GM18502 (cell line): ENCODE measurements around the gene GJB5.
"Not testable (repeated sequence)": the region's sequence is repeated elsewhere in the genome, so short reads cannot be mapped to it uniquely, and the experiment has no call there.

Experiments used
- ATAC-seq: cut with Tn5 transposase; IDR thresholded peaks from one replicate; pipeline ENCODE4 v1.9.1; 2021; ENCODE audit warnings: mild to moderate bottlenecking; ENCODE audit not compliant: unreplicated experiment, poor library complexity

GJB5 gene

GRCh38 chr1:34754964-34755637, at the start of gene GJB5:
GJB5 (plus strand) TSS chr1:34755047; CDS start chr1:34757331, 2,284 bp downstream.
- no peak for ATAC-seq

DNA sequence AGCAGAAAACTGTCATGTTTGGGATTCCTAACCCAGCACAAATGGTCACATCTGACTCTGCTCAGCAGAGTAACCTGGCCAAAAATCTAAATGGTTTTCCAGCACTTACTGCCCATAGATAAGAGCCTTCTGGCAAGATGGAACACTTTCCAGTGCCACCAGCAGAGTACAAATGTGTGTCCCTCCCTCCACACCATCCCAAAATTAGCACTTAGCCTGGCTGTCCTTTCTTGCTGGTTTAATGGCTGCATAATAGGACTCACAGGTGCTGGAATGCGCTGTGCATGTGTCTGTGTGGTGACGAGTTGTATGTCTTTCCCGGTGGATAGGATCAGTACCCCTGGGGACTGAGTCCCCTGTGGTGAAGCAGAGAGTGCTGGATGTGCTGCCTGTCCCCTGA, 49.8 kb upstream of the GJB5 start:
- ATAC-seq = no peak

GRCh38 chr1:34708106-34708505, 46.7 kb upstream of the GJB5 start:
- ATAC-seq = no peak

DNA sequence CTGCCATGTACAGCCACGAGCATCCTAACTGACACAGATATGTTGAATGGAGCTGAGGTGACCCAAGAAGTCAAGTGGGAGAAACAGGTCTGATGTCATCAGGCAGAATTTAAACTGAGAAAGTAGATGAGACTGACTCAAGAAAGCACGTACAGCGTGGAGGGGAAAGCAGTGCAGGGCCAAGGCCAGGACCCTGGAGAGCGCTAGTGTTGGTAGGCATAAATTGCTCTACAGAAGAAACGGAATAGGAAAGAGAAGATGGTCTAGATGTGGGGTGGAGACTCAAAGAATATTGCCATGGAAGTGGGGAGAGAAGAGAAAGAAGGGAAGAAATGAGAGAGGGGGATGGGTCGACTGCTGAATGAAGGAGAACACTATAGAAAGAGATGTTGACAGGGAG, 45.3 kb upstream of the GJB5 start:
- ATAC-seq = no peak

- ATAC-seq = no peak
Measured at GRCh38 chr1:34710812-34711211, 44.0 kb upstream of the GJB5 start.

DNA sequence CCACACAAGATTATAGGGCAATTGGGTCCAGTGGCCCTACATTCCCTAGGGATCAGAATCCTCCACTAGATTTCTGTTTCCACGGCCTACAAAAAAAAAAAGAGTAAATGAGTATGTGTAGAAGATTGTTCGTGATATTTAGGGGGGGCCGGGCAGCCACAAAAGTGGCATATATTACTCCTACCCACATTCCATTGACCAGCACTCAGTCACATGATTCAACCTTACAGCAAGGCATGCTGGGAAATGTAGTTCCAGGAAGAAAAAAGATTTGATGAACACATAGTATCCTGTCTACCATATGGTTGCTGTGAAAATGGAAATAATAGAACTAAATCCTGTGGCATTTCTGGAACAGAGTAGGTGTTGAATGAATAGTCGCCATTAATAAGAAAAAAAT, 43.4 kb upstream of the GJB5 start:
- no peak for ATAC-seq

- ATAC-seq = no peak
Measured at GRCh38 chr1:34712007-34712688, 42.7 kb upstream of the GJB5 start.

GRCh38 chr1:34713443-34713842, 41.4 kb upstream of the GJB5 start:
- ATAC-seq = no peak

DNA sequence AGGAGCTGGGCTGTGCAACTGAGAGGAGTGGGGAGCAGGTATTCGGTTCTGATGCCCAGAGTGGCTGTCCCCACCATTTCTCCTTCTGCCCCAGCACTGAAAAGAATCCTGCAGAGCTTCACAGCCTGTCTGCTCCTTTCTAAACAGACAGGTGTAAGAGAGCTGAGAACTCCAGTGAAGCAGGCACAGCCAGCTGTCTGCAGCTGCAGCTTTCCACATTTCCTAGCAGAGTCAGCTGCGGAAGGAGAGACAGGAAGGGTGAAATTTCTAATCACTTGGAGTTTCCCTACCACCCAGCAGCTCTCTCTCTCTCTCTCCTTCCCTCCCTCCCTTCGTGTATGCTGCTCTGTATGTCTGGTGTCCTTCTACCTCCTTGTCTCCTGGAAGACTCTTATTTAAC, 40.5 kb upstream of the GJB5 start:
- no peak for ATAC-seq

GRCh38 chr1:34715139-34715538, 39.7 kb upstream of the GJB5 start:
- ATAC-seq = no peak

DNA sequence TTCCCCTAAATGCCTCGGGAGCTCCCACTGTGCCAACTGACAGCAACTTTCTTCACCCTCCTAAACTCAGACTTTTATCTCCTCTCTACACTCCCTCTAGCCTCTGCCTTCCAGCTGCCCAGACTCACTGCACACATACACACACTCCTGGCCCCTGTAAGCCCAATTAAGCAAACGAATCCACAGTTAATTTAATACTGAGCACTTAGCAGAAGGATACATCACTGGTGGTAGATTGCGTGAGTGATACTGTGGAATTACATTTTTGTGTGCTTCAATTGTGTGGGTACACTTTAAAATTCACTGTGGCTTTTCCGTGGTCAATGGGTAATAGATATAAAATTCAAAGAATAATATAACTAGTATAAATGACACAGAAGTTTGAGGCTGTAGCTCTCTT, 33.6 kb upstream of the GJB5 start:
- no peak for ATAC-seq

DNA sequence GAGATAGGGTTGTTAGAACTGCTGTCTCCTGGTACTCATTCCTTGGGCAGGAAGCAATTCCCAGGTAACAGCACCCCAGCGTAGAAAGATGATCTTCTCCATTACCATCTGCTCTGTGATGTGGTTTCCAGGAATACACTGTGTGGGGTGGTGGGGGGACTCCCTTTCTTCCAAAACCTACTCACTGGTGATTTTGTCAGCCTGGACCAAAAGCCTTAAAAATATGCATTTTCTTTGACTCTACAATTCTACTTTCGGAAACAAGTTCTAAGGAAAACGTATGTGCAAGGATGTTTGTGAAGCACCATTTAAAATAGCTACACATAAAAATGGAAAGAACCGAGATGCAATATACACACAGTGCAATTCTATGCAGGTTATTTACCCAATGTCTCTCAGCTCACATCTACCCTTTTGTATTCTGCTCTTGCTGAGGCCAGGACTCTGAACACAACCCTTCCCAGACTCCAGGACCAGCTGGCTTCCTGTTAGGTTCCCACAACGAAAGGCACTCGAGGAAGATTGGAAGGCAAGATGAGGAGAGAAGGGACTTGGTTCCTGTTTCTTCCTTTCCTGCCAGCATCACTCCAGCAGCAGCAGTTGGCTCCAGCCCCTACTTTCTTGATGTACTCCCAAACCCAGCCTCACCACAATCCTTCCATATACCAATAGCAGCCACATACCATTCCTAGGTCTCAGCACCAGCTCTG, 33.0 kb upstream of the GJB5 start:
- no peak for ATAC-seq

GRCh38 chr1:34726861-34727260, 28.0 kb upstream of the GJB5 start:
- ATAC-seq = no peak

- ATAC-seq = no peak
Measured at GRCh38 chr1:34730485-34730884, 24.4 kb upstream of the GJB5 start.

DNA sequence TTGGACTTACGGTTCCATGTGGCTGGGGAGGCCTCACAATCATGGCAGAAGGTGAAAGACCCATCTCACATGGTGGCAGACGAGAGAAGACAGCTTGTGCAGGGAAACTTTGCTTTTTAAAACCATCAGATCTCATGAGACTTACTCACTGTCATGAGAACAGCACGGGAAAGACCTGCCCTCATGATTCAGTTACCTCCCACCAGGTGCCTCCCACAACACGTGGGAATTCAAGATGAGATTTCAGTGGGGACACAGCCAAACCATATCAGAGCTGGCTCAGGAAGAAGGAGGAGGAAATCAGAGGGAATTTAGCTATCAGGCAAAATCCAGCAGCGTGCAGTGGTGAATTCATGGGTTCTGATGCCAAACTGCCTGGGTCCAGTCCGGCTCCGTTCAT, 22.0 kb upstream of the GJB5 start:
- not testable (repeated sequence) for ATAC-seq

DNA sequence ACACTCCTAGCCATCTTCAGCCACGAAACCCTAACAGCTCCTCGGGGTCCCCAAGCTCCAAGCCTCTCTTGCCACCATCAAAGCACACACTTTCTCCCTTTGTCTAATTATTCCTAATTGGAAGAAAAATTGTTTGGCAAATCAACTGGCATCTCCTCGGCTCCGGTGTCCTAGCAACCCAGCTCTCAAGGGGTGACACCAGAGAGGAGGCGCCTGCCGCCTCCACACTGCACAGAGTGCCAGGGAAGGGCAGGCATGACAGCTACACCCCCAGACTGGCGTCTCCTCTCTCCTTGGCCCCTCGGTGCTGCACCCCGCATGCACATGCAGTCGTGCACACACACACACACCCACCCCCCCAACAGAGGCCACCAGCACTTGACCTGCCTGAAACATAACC, 18.2 kb upstream of the GJB5 start:
- no peak for ATAC-seq

GRCh38 chr1:34737236-34737635, 17.6 kb upstream of the GJB5 start:
- ATAC-seq = not testable (repeated sequence)

DNA sequence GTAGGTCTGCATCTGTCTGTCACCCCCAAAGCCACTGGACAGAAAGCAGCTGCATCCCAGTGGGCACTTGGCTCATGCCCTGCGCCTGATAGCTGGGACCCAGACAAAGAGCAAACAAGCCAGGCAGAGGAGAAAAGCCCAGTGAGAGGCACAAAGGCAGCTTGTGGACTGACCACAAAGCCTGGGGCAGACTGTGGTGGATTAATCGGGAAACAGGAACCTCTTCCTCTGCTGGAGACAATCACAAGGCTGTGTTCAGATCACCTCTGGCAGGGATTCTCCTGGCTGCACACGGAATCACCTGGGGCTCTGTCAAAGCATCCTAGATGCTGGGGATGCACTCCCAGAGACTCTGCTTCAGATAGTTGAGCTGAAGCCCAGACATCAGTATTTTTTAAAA, 15.2 kb upstream of the GJB5 start:
- no peak for ATAC-seq

DNA sequence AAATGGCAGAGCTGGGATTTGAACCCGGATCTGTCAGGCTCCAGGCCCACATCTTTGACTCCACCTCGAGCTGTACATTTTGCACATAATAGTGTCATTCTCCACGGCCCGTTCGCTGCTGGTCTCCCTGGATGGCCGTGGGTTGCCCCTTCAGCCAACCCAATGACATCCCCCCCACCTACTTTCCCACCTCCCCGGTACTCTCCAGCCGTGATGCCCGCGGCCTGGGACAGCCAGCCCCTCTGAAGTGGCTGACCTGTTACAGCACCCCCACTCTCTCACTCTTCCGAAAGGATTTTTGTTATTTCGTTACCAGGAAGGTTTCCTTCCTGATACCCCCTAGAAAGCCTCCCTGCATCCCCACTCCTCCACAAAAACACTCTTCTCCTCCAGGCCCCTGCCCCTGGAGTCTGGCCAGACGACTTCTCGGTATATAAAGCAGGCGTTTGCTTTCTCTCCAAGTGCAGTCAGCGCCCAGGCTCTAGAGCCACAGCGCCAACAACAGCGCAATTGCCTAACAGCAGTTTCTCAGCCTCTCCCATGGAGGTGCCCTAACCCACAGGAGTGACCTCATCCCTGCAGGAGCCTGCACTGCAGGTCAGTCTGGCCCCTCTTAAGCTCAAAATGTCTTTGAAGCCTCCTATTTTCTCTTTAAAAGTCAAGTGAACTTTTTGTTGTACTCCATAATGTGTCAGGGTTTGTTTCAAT, 14.5 kb upstream of the GJB5 start:
- no peak for ATAC-seq

DNA sequence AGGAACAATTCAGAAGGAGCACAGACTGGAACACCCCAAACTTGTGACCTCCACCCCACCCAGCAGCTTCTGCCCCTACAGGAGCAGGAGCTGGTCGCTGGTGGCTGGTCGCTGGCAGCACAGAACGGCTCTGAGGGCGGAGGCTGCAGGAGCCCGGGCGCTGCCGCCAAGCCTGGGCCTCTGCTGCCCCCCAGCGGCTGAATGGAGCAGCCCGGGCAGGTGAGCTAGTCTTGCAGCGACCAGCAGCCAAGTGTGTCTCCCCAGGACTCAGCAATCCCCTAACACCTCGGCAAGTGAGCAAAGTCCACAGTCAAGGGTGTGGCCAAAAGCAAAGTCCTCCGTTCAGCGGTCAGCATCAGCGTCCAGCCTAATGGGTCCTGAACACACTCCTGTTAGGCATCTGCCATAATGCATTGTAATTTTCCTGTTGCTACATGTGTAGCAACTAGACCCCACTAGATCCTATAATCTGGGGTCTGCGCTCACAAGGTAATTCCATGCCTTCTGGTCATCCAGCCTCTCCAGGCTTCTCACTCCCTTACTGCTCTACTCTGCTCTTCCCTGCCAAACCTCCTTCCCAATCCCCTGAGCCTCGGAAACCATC, 12.1 kb upstream of the GJB5 start:
- ATAC-seq = peak; percentile 62

DNA sequence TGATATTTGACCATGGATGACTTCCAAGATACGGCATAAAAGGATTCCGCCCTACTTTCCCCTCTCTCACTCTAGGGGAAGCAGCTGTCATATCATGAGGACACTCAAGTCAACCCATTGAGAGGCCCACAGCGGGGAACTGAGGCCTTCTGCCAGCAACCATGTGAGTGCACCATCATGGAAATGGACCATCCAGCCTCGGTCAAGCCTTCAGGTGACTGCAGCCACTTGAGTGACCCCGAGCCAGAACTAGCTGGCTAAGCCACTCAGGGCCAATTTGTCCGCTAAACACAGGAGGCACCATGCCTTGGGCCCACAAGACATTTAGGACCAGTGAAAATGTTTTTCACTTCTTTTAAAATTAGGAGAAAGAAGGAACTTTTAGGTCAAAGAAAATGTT, 11.1 kb upstream of the GJB5 start:
- no peak for ATAC-seq
